SK-N-SH treated with all-trans-retinoic acid at 6 μM for 48 hours (cell line): Measurements from ENCODE around the gene ARID1A.

Experiments
- ARNTL ChIP-seq: fragments of 450-650 bp; formaldehyde crosslinking; IDR thresholded peaks from 2 replicates; pipeline ENCODE4 v1.5.0; 2020; ENCODE audit warnings: low read depth, mild to moderate bottlenecking, moderate library complexity, borderline replicate concordance
- CREB5 ChIP-seq: fragments of 250-450 bp; sonication (Bioruptor Pico); IDR thresholded peaks from 2 replicates; pipeline ENCODE4 v1.5.1; 2020; ENCODE audit warnings: low read depth, mild to moderate bottlenecking, moderate library complexity
- CSDC2 ChIP-seq: fragments of 250-450 bp; sonication (Bioruptor Pico); IDR thresholded peaks from 2 replicates; pipeline ENCODE4 v1.5.0; 2020; ENCODE audit warnings: mild to moderate bottlenecking, moderate library complexity
- CSRNP3 ChIP-seq: fragments of 250-450 bp; sonication (Bioruptor Pico); IDR thresholded peaks from 2 replicates; pipeline ENCODE4 v1.5.1; 2021; ENCODE audit warnings: mild to moderate bottlenecking, moderate library complexity
- ESRRG ChIP-seq: fragments of 250-450 bp; sonication (Bioruptor Pico); IDR thresholded peaks from 2 replicates; pipeline ENCODE4 v1.6.1; 2021; ENCODE audit warnings: mild to moderate bottlenecking
- GLIS3 ChIP-seq: fragments of 250-450 bp; sonication (Bioruptor Pico); IDR thresholded peaks from 2 replicates; pipeline ENCODE4 v1.5.0; 2020; ENCODE audit warnings: mild to moderate bottlenecking, moderate library complexity
- PPARA ChIP-seq: fragments of 250-450 bp; sonication (Bioruptor Pico); IDR thresholded peaks from 2 replicates; pipeline ENCODE4 v1.5.0; 2020; ENCODE audit warnings: mild to moderate bottlenecking, borderline replicate concordance
- RARB ChIP-seq: fragments of 250-450 bp; sonication (Bioruptor Pico); IDR thresholded peaks from 2 replicates; pipeline ENCODE4 v1.8.0; 2021; ENCODE audit warnings: mild to moderate bottlenecking, moderate library complexity
- SNAI2 ChIP-seq: fragments of 250-450 bp; sonication (Bioruptor Pico); IDR thresholded peaks from 2 replicates; pipeline ENCODE4 v1.5.0; 2020; ENCODE audit warnings: mild to moderate bottlenecking, moderate library complexity
- ZFP3 ChIP-seq: fragments of 250-450 bp; sonication (Bioruptor Pico); IDR thresholded peaks from 2 replicates; pipeline ENCODE4 v1.5.0; 2020; ENCODE audit warnings: mild to moderate bottlenecking, moderate library complexity
- ZNF565 ChIP-seq: fragments of 450-650 bp; formaldehyde crosslinking; conservative IDR thresholded peaks from 2 replicates; pipeline ENCODE4 v1.5.0; 2020; ENCODE audit warnings: low read depth, mild to moderate bottlenecking, moderate library complexity
- ZNF70 ChIP-seq: fragments of 450-650 bp; formaldehyde crosslinking; IDR thresholded peaks from 2 replicates; pipeline ENCODE4 v1.5.0; 2020; ENCODE audit warnings: mild to moderate bottlenecking, moderate library complexity
- TF ChIP-seq, protein P1 (sequence below): fragments of 250-450 bp; sonication (Bioruptor Pico); IDR thresholded peaks from 2 replicates; pipeline ENCODE4 v1.8.0; 2020; ENCODE audit warnings: mild to moderate bottlenecking, moderate library complexity, borderline replicate concordance
- TF ChIP-seq, protein P2 (sequence below): fragments of 250-450 bp; sonication (Bioruptor Pico); IDR thresholded peaks from 2 replicates; pipeline ENCODE4 v1.8.0; 2021; ENCODE audit warnings: low read depth, mild to moderate bottlenecking, moderate library complexity, borderline replicate concordance

DNA sequence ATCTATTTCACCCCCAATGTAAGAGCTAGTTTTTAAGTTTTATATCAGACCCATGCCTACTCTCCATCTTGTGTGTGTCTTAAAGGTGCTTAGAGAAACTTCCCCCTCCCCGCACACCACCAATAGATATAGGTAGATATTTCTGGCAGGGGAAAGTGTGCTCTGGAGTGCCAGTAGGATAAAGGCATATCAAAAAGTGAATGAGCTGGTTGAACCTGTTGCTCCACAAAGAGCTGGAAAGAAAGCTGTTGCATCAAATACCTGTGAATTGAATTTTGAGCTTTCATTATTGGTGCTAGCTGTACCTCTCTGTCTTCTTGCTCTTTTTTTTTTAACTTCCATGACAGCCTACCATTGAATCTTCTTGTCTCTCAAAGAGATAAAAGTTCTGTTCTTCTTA is 32.8 kb downstream of the ARID1A start:
- TF ChIP-seq, protein P1, sequence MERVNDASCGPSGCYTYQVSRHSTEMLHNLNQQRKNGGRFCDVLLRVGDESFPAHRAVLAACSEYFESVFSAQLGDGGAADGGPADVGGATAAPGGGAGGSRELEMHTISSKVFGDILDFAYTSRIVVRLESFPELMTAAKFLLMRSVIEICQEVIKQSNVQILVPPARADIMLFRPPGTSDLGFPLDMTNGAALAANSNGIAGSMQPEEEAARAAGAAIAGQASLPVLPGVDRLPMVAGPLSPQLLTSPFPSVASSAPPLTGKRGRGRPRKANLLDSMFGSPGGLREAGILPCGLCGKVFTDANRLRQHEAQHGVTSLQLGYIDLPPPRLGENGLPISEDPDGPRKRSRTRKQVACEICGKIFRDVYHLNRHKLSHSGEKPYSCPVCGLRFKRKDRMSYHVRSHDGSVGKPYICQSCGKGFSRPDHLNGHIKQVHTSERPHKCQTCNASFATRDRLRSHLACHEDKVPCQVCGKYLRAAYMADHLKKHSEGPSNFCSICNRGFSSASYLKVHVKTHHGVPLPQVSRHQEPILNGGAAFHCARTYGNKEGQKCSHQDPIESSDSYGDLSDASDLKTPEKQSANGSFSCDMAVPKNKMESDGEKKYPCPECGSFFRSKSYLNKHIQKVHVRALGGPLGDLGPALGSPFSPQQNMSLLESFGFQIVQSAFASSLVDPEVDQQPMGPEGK (CRISPR knock-in tag), result no peak
- TF ChIP-seq ZFP3 (CRISPR knock-in tag), result no peak
- no peak for TF ChIP-seq SNAI2 (CRISPR knock-in tag)
- no peak for TF ChIP-seq ARNTL
- TF ChIP-seq CSRNP3 (CRISPR knock-in tag), result no peak
- no peak for TF ChIP-seq CREB5 (CRISPR knock-in tag)
- no peak for TF ChIP-seq GLIS3
- TF ChIP-seq ESRRG (CRISPR knock-in tag), result no peak
- TF ChIP-seq PPARA (CRISPR knock-in tag), result no peak
- TF ChIP-seq, protein P2, sequence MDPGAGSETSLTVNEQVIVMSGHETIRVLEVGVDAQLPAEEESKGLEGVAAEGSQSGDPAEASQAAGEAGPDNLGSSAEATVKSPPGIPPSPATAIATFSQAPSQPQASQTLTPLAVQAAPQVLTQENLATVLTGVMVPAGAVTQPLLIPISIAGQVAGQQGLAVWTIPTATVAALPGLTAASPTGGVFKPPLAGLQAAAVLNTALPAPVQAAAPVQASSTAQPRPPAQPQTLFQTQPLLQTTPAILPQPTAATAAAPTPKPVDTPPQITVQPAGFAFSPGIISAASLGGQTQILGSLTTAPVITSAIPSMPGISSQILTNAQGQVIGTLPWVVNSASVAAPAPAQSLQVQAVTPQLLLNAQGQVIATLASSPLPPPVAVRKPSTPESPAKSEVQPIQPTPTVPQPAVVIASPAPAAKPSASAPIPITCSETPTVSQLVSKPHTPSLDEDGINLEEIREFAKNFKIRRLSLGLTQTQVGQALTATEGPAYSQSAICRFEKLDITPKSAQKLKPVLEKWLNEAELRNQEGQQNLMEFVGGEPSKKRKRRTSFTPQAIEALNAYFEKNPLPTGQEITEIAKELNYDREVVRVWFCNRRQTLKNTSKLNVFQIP (CRISPR knock-in tag), result no peak
- TF ChIP-seq ZNF70 (CRISPR knock-in tag), result no peak
- TF ChIP-seq RARB, result no peak
- TF ChIP-seq ZNF565 (CRISPR knock-in tag), result no peak
- TF ChIP-seq CSDC2, result no peak
